ENCODE measurements around the gene MUC4.
"Not testable (repeated sequence)": the region's sequence is repeated elsewhere in the genome, so short reads cannot be mapped to it uniquely, and the experiment has no call there.

Gene MUC4

DNA sequence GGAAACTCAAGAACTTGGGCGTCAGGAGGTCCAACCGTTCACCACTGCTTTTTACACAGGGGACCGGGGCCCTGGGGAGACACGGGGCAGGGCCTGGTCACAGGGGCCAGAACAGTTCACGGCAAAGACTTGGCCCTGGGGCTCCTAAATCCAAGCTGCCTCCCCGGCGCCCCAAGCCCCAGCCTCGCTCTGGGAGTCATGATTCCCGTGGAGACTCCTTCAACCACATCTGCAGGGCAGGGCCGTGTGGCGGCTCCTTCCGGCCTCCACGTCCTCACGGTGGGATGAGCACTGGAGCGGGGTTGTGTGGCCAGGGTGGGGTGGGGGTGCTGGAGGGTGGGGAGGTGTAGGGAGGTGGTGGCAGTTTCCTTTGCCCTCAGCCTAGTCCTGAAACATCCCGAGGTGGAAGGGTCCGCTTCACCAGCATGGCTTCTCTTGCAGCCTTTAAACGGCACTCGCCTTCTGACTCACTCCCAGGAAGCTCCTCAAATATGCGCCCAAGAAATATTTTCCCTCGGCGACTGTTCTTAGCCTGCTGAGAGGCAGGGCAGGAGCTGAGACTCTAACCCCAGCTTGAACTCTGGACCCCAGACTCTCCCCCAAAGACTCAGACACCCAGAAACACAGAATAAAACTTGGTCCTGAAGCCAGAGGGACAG, 1.8 kb downstream of the MUC4 start:
- no peak for DNase-seq (ENCODE audit: low read depth)

DNA sequence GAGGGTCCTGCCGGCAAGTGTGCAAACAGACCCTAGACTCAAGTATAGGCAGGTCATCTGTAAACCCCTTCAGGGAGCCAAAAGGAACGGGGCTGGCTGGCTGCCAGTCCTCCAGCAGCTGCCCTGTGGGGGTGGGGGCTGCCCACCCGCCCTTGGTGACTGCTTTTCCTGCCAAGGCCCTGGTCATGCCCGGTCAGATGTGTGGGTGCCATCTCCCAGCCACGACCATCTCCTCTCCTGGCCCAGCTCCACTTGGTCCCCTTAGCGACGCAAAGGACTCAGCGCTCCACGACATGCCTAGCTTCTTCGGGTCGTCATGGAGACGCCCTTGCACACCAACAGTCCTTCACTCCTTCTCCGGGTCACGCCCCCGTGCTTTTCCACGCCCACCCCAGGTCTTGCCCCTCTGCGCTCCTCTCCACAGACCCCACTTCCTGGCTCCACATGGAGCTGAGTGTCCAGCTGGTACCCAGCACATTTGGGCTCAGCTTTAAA, 2.4 kb downstream of the MUC4 start:
- no peak for DNase-seq (ENCODE audit: low read depth)

DNA sequence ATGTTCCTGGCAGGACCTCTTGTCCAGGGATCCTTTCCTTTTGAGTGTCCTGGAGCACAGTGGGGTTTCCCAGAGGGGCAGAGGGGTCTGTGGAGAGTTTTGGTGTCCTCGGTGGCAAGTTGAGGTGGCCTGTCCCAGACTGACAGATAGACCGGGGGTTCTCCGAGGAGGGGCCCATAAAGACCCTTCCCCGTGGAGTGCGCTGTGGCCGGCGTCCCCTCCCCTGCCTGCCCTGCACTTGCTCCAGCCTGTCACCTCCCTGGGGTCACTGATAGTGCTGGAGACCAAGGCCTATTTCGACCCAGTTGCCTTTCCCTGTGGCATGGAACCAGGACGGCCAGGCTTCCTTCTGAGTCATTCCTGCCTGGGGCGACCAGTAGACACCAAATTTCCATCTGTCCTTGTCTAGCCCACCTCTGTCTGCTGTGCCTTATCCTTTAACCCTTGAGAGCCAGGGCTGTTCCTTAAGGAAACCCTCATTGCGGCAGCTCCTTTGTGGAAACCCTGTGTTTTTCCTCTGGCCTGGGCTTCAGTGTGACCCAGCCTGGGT, 2.9 kb downstream of the MUC4 start:
- DNase-seq (ENCODE audit: low read depth), result no peak

DNA sequence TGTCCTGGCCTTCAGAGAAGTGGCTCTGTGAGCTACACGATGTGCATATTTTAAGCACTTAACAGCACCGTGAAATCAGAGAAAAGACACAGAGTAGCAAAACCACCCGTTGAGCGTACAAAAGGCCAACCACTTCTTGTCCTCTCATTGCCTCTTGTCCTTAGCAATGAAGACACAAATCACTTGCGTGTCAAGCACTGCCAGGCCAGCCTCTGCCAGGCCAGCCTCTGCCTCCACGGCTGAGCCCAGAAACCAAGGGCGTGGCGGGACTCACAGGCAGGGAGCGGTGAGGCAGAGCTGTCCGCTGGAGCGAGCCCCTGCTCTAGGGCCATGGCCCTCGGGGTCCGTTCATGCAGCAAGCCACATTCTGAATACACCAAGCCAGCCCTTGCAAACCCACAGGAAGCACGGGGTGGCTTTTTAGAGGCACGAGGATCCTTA, 4.0 kb downstream of the MUC4 start:
- no peak for DNase-seq (ENCODE audit: low read depth)

DNA sequence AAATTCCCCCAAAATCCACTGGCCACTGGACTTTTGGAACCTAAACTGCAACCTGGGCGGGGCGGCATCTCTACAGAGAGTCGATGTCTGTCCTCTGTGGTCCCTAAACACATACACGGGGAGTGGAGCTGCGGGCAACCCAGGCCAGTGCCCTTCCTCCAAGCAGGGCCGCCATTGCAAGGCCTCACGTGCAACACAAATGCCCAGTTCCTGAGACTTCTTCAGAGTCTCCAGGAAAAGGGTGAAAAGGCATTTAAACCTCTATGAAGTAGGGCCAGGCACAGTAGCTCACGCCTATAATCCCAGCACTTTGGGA, 4.9 kb downstream of the MUC4 start:
- no peak for DNase-seq (ENCODE audit: low read depth)

DNA sequence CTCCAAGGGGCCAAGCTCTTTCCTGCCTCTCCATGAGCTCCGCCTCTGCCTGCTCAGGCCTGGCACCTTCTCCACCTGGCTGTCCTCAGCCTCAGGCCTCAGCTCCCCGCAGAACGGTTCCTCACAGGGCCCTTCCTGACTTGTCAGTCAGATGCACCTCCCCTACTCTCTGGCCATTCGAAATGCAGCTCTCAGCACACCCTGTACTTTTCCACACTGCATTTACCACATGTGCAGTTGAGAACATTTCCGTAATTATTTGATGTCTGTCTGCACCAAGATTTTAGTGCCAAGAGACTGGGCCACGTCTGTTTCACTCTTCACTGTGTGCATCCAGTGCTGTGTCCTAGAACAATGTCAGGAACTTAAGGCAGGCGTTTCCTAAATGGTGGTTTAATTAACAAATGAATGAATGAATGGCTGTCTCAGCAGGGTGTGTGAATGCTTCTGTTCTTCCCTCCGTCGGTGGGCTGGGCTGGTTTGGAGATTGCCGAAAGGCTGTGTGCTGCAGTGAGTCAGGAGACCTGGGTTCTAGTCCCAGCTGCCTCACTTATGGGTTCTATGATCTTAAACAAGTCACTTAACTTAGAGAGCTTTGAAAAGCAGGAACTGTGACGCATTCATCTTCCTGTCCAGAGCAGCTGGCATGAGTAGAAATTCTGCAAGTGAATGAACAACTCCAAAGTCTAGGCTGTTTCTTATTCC, 5.4 kb downstream of the MUC4 start:
- DNase-seq (ENCODE audit: low read depth), result no peak

DNA sequence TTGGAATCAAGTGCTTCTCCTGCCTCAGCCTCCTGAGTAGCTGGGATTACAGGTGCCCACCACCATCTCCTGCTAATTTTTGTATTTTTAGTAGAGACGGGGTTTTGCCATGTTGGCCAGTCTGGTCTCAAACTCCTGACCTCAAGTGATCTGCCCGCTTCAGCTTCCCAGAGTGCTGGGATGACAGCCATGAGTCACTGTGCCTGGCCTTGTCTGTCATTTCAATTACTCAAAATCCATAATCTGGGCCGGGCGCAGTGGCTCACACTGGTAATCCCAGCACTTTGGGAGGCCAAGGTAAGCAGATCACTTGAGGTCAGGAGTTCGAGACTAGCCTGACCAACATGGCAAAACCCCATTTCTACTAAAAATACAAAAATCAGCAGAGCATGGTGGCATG, 6.1 kb downstream of the MUC4 start:
- DNase-seq (ENCODE audit: low read depth), result not testable (repeated sequence)

DNA sequence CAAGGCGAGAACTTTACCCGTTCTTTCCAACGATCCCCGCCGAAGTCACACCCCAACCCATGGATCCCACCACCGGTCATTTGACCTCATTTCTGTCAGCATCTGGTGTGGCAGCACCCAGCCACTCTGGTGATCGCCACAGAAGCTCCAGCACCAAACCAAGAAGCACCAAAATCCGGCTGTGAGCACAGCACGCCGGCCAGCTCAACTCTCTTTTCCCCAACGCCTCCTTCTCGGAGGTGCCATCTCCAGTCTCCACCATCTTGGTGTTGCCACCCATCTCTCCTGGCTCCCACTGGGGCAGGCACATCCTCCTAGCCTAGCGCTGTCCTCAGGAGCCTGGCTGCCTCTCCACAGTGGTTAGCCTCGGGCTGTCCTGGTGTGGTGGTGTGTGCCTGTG, 6.5 kb downstream of the MUC4 start:
- no peak for DNase-seq (ENCODE audit: low read depth)

DNA sequence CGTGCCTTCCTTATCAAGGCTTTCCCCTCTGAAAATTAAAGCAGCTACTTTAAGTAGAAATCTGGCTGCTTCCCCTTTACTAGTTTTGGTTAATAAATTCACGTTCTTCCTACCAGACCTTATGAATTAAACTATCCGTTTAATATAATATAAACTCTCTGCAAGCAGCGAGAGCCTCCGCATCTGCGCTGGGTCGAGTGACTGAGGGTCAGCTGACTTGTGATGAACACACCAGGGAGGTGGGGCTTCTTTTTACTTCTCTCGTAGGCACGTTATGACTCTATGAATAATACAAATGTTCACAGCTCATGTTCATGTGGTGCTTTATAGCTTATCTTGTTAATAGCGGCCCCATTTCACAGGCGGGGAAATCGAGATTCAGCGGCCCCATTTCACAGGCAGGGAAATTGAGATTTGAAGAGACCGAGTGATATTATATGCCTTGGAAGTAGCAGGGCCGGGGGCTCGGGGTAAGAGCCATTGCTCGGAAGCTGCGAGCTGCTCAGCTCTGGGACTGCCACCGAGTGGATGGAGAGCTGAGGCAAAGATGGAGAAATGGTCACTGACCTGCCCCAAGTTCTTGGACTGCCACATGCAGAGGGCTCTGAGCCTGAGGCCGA, 8.3 kb downstream of the MUC4 start:
- no peak for DNase-seq (ENCODE audit: low read depth)

DNA sequence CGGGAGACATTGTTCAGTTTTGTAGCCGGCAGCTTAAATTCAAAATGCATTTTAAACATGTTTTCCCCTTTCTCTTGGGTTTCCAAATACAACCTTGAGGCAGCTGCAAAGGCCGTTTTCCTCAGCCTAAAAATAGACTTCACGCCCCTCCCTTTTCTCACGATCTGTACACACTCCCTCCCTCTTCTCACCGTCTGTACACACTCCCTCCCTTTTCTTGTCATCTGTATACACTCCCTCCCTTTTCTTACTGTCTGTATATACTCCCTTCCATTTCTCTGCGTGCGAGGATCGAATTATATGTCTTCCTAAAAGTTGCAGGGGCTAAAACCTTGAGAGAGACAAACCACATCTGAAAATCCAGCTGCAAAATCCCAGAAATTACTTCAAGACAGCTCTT, 8.9 kb downstream of the MUC4 start:
- DNase-seq (ENCODE audit: low read depth), result no peak

DNA sequence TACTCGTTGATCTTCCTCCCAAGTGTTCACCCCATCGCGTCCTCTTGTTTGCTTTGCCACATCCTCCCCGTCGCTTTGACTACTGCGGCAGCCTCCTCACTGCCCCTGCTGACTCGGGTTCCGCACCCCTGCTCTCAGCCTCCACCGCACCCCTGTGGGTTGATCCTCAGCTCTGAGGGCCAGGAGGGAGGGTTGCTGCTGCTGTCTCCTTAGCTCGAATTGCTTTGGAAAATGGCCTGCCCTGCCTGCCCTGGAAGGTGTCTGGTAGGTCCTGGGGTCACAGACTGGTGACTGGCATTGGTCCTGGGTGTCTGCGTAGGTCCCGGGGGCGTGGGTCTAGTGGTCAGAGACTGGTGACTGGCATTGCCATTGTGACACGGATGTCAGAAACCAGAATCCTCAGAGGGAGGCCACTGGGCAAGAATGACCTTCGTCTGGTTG, 9.4 kb downstream of the MUC4 start:
- DNase-seq (ENCODE audit: low read depth), result no peak

DNA sequence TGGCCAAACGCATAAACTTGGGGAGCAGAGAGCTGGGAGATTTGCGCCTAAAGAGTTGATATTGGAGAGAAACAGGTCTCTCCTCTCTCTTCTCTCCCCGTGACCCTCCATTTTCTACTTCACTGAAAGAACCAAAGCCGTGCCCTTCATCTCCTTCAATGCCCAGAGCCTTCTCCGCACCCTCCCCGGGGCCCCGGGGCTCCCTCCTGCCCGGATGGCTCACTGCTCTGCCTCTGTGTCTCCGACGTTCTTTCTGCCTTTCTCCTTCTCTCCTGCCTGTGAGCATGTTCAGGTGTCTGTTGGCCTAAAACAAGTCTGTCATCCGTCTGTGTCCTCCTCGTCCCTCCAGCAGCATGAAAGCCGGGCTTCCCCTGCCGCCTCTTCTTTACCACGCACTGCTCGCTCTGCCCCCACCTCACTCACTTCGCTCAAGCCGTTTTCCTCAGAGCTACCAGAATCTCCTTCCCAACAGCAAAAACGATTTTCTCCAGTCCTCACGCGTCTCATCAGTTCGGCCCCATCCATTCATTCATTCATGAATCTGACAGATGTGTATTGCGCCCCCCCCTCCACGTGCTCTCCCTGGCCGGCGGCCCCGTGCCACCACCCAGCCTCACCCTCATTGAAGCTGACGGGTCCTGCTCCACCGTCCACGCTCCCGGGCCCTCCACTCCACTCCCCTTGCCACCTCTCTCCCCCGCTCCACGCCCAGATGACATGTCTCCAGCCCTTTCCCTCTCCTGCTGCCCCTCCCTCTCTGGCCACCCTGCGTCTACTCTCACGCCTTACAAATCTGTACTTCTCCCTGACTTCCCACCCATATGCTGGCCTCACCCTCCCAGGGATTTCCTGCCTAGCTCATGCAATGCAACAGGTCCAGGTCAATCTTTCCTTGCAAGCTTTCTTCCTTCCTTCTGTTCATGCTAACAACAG, 10.2 kb downstream of the MUC4 start:
- DNase-seq (ENCODE audit: low read depth), result no peak

DNA sequence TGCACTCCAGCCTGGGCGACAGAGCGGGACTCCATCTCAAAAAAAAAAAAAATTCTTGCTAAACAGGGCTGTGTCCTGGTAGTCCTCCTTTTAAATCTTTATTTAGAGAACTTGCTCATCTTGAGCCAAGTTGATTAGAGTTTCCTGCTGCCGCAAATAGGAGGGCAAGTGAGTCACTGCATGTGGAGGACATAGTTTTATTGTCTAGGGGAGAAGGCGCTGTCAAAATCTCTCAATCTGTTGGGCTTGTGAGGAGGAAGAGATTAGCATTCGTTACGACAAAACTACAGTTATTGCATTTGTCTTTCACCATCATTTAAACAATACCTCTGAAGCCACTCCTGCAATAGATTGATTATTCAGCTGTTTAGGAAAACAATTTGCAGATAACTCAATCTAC, 11.5 kb downstream of the MUC4 start:
- DNase-seq (ENCODE audit: low read depth), result no peak

DNA sequence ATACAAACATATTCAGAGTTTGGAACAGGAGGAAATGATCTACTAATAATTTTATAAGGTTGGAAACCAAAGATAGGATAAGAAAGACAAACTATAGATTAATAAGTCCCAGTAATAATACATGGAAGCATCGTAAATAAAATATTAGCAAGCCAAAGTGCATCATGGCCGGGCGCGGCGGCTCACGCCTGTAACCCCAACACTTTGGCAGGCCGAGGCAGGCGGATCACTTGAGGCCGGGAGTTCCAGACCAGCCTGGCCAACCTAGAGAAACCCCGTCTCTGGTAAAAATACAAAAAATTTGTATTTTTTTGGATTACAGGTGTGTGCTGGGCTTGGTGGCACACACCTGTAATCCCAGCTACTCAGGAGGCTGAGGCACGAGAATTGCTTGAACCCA, 14.9 kb downstream of the MUC4 start:
- no peak for DNase-seq (ENCODE audit: low read depth)

DNA sequence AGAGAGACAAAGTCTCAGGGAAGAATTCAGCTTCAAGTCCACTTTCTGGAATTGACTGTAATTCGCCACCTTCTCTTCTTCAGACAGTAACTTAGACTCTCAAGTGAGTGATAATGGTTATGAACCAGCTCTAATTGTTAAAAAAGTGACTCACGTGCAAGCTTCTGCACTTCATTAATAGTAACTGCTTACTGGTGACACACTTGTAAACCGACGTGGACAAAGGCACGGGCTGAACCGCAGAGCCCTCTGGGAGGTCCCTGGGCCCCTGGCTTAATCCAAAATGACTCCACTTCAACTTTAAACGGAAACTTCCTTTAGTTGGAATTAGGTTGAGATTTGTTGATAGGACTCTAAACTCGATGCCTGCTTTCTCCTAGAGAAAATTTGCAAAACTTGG, 17.0 kb downstream of the MUC4 start:
- DNase-seq (ENCODE audit: low read depth), result no peak

DNA sequence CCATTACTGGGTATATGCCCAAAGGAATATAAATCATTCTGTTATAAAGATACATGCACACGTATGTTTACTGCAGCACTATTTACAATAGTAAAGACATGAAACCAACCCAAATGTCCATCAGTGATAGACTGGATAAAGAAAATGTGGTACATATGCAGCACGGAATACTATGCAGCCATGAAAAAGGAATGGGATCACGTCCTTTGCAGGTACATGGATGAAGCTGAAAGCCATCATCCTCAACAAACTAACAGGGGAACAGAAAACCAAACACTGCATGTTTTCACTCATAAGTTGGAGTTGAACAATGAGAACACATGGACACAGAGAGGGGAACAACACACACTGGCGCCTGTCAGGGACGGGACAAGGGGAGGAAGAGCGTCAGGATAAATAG, 19.1 kb downstream of the MUC4 start:
- DNase-seq (ENCODE audit: low read depth), result not testable (repeated sequence)

DNA sequence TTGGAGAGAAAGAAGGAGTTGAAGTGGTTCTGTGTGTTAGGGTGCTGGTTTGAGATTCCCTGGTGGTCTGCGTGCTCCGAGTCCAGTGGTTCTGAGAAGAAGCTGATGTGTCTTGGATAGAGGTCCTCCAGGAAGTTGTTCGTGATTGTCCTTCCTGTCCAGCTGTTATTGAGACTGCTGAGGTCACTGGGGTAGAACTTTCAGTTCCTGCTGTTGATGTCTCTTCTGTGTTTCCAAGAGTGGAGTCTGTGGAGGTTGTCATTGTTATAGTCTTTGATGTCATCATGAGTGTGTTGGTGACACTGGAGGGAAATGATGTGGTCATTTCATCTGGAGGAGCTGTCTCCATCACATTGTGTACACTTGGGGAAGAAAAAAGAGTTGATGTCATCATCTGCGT, 20.8 kb downstream of the MUC4 start:
- DNase-seq (ENCODE audit: low read depth), result no peak

DNA sequence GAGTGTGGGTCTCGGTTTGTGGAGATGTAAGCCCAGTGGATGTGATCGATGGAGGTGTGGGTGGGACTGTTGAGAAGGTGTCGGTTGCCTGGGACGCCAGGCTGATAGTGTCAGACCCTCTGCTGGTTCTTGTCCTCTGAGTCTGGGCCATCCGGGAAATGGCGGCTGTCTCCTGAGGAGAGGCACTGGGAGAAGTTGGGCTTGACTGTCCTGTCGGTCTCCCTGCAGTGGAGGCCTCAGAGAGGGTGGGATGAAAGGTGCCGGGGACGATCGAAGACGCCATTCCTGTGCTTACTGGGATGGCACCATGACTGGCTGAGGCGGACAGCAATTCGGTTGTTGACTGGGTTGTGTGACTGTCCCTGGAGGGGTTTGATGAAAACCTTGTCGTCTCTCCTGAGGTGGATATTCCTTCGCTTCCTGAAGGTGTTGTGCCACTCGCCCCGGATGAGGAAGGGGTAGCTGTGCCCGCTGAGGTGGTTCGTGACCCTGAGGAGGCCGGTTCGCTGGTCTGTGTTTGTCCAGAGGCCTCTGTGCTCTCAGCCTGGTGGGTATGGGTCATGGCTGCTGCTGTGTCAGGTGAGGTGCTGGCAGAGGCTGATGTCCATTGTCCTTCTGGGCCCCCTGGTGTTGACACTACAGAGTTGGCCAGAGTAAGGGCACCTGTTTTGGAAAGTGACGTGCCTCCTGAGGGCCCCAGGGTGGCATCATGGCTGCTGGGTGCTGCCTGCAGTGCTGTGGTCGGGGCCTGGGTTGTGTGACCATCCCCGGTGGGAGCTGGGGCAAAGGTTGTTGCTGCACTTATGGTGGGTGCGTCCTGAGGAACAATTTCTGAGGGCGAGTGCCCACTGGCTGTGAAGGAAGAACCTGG, 22.8 kb downstream of the MUC4 start:
- DNase-seq (ENCODE audit: low read depth), result no peak

DNA sequence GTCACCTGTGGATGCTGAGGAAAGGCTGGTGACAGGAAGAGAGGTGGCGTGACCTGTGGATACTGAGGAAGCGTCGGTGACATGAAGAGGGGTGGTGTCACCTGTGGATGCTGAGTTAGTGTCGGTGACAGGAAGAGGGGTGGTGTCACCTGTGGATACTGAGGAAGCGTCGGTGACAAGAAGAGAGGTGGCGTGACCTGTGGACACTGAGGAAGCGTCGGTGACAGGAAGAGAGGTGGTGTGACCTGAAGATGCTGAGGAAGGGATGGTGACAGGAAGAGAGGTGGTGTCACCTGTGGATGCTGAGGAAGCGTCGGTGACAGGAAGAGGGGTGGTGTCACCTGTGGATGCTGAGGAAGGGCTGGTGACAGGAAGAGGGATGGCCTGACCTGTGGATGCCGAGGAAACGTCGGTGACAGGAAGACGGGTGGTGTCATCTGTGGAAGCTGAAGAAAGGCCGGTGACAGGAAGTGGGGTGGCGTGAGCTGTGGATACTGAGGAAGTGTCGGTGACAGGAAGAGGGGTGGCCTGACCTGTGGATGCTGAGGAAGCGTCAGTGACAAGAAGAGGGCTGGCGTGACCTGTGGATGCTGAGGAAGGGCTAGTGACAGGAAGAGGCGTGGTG, 25.8 kb downstream of the MUC4 start:
- DNase-seq (ENCODE audit: low read depth), result not testable (repeated sequence)

DNA sequence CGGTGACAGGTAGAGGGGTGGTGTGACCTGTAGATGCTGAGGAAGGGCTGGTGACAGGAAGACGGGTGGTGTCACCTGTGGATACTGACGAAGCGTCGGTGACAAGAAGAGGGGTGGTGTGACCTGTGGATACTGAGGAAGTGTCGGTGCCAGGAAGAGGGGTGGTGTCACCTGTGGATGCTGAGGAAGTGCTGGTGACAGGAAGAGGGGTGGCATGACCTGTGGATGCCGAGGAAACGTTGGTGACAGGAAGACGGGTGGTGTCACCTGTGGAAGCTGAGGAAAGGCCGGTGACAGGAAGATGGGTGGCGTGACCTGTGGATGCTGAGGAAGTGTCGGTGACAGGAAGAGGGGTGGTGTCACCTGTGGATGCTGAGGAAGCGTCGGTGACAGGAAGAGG, 27.7 kb downstream of the MUC4 start:
- not testable (repeated sequence) for DNase-seq (ENCODE audit: low read depth)

DNA sequence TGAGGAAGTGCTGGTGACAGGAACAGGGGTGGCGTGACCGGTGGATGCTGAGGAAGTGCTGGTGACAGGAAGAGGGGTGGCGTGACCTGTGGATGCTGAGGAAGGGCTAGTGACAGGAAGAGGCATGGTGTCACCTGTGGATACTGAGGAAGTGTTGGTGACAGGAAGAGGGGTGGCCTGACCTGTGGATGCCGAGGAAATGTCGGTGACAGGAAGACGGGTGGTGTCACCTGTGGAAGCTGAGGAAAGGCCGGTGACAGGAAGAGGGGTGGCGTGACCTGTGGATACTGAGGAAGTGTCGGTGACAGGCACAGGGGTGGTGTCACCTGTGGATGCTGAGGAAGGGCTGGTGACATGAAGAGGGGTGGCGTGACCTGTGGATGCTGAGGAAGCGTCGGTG, 30.5 kb downstream of the MUC4 start:
- DNase-seq (ENCODE audit: low read depth), result not testable (repeated sequence)

Data from CMK (cell line).